Choroid plexus epithelial cell (primary cell): ENCODE results near the gene TP63.

ENCODE experiments used
- DNase-seq: peaks from one replicate; pipeline ENCODE4 v3.0.0-alpha.2; 2010; ENCODE audit warnings: low read depth
- H3K4me3 ChIP-seq: 2 replicates; pipeline ENCODE4 v1.5.1; 2011; ENCODE audit warnings: low read depth, mild to moderate bottlenecking, control low read depth, low read length, moderate library complexity
- CTCF ChIP-seq: conservative IDR thresholded peaks from 2 replicates; pipeline ENCODE4 v1.5.1; 2011; ENCODE audit warnings: low read depth, mild to moderate bottlenecking, control low read depth, inconsistent platforms, low read length, moderate library complexity

Gene TP63

GRCh38 chr3:189771842-189772450, 140.8 kb downstream of the TP63 start:
- no peak for DNase-seq
- no peak for TF ChIP-seq CTCF
- H3K4me3 ChIP-seq = no peak overlapping the region

GRCh38 chr3:189772584-189772983, 141.4 kb downstream of the TP63 start:
- DNase-seq = no peak
- no peak for TF ChIP-seq CTCF
- H3K4me3 ChIP-seq = no peak overlapping the region

- peak; percentile 23 for DNase-seq
- no peak overlapping the region for H3K4me3 ChIP-seq
- TF ChIP-seq CTCF = no peak
These were observed 141.9 kb downstream of the TP63 start for GRCh38 chr3:189773056-189773455.

- no peak for DNase-seq
- TF ChIP-seq CTCF = no peak
- no peak overlapping the region for H3K4me3 ChIP-seq
These were observed 145.1 kb downstream of the TP63 start for GRCh38 chr3:189776149-189776824.

GRCh38 chr3:189778340-189778950, 147.3 kb downstream of the TP63 start:
- no peak for TF ChIP-seq CTCF
- DNase-seq = no peak
- no peak overlapping the region for H3K4me3 ChIP-seq

GRCh38 chr3:189779166-189779565, 148.0 kb downstream of the TP63 start:
- DNase-seq = no peak
- no peak overlapping the region for H3K4me3 ChIP-seq
- no peak for TF ChIP-seq CTCF
